ENCODE results near the gene PLEKHA7. TPM values are rescaled to one million over a fixed set of nuclear protein-coding genes. Genes with fewer than 3 reads are reported as not detected.

PLEKHA7 gene
- total and polyA plus RNA-seq, 2 donors = 2.0 to 7.3 TPM

- H3K36me3 ChIP-seq (ENCODE audit: control insufficient read depth in 2 of 2, insufficient read depth in 2 of 2, low read length in 1 of 2) = no peaks in the 10 kb centered on the region
- no peaks in the 10 kb centered on the region for H3K9me3 ChIP-seq (ENCODE audit: control insufficient read depth in 2 of 2, insufficient read depth in 1 of 2, low read length in 1 of 2)
- 90% methylated on average over 5 of the region's 5 CpGs for WGBS
- H3K4me1 ChIP-seq (ENCODE audit: control insufficient read depth in 2 of 2, insufficient read depth in 2 of 2, low read length in 2 of 2) = no peaks in the 10 kb centered on the region
- no peak overlapping the region for H3K4me3 ChIP-seq (ENCODE audit: low read length in 2 of 2)
- no peak for DNase-seq (ENCODE audit: low read depth in 6 of 9, low spot score in 9 of 9)
- no peaks in the 10 kb centered on the region for H3K27me3 ChIP-seq (ENCODE audit: control insufficient read depth in 2 of 2, insufficient read depth in 1 of 2, low read length in 1 of 2)
- no peak overlapping the region for H3K27ac ChIP-seq (ENCODE audit: low read depth in 1 of 2, low read length in 1 of 2)
Observed at GRCh38 chr11:16962146-16962545, 52.1 kb downstream of the PLEKHA7 start.

GRCh38 chr11:16960250-16960649 is 54.0 kb downstream of the PLEKHA7 start:
- no peak overlapping the region for H3K4me3 ChIP-seq (ENCODE audit: low read length in 2 of 2)
- H3K36me3 ChIP-seq (ENCODE audit: control insufficient read depth in 2 of 2, insufficient read depth in 2 of 2, low read length in 1 of 2) = no peaks in the 10 kb centered on the region
- H3K27me3 ChIP-seq (ENCODE audit: control insufficient read depth in 2 of 2, insufficient read depth in 1 of 2, low read length in 1 of 2) = no peaks in the 10 kb centered on the region
- H3K4me1 ChIP-seq (ENCODE audit: control insufficient read depth in 2 of 2, insufficient read depth in 2 of 2, low read length in 2 of 2) = no peaks in the 10 kb centered on the region
- no peak for DNase-seq (ENCODE audit: low read depth in 6 of 9, low spot score in 9 of 9)
- WGBS = 80% methylated on average over 5 of the region's 5 CpGs
- no peaks in the 10 kb centered on the region for H3K9me3 ChIP-seq (ENCODE audit: control insufficient read depth in 2 of 2, insufficient read depth in 1 of 2, low read length in 1 of 2)
- H3K27ac ChIP-seq (ENCODE audit: low read depth in 1 of 2, low read length in 1 of 2) = no peak overlapping the region

DNA sequence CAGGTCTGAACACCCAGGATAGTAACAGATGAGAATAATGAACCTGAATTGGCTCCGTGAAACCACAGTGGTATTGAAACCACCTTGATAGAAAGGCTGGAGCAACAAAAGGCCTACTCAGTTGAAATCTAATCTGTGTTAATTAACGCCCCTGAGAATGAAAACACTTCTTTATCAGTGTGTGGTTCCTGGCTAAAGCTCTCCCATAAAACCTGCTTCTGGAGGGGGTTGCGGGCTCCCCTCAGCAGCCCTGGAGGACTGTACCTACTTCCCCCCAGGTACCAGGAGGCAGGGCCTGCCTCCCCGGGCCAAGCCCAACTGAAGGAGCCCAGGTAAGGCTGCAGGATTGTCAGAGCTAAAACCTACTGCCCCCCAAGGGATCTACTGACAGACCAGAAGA is 54.6 kb downstream of the PLEKHA7 start:
- Histone ChIP-seq H3K27ac (ENCODE audit: low read depth in 1 of 2, low read length in 1 of 2) (no peak overlapping the region), H3K9me3 (ENCODE audit: control insufficient read depth in 2 of 2, insufficient read depth in 1 of 2, low read length in 1 of 2) (no peaks in the 10 kb centered on the region), H3K4me1 (ENCODE audit: control insufficient read depth in 2 of 2, insufficient read depth in 2 of 2, low read length in 2 of 2) (no peaks in the 10 kb centered on the region), H3K4me3 (ENCODE audit: low read length in 2 of 2) (no peak overlapping the region), H3K27me3 (ENCODE audit: control insufficient read depth in 2 of 2, insufficient read depth in 1 of 2, low read length in 1 of 2) (no peaks in the 10 kb centered on the region), H3K36me3 (ENCODE audit: control insufficient read depth in 2 of 2, insufficient read depth in 2 of 2, low read length in 1 of 2) (no peaks in the 10 kb centered on the region)
- DNase-seq (ENCODE audit: low read depth in 6 of 9, low spot score in 9 of 9) = no peak
- 92% methylated on average over 4 of the region's 4 CpGs for WGBS

GRCh38 chr11:16958833-16959232 is 55.4 kb downstream of the PLEKHA7 start:
- Histone ChIP-seq H3K36me3 (ENCODE audit: control insufficient read depth in 2 of 2, insufficient read depth in 2 of 2, low read length in 1 of 2) (no peaks in the 10 kb centered on the region), H3K27me3 (ENCODE audit: control insufficient read depth in 2 of 2, insufficient read depth in 1 of 2, low read length in 1 of 2) (no peaks in the 10 kb centered on the region), H3K4me3 (ENCODE audit: low read length in 2 of 2) (no peak overlapping the region), H3K27ac (ENCODE audit: low read depth in 1 of 2, low read length in 1 of 2) (no peak overlapping the region), H3K4me1 (ENCODE audit: control insufficient read depth in 2 of 2, insufficient read depth in 2 of 2, low read length in 2 of 2) (no peaks in the 10 kb centered on the region), H3K9me3 (ENCODE audit: control insufficient read depth in 2 of 2, insufficient read depth in 1 of 2, low read length in 1 of 2) (no peaks in the 10 kb centered on the region)
- 68% methylated on average over 5 of the region's 5 CpGs for WGBS
- no peak for DNase-seq (ENCODE audit: low read depth in 6 of 9, low spot score in 9 of 9)

- DNase-seq (ENCODE audit: low read depth in 6 of 9, low spot score in 9 of 9) = no peak
- 98% methylated on average over 5 of the region's 5 CpGs for WGBS
- no peak overlapping the region for H3K4me3 ChIP-seq (ENCODE audit: low read length in 2 of 2)
- no peaks in the 10 kb centered on the region for H3K27me3 ChIP-seq (ENCODE audit: control insufficient read depth in 2 of 2, insufficient read depth in 1 of 2, low read length in 1 of 2)
- H3K9me3 ChIP-seq (ENCODE audit: control insufficient read depth in 2 of 2, insufficient read depth in 1 of 2, low read length in 1 of 2) = no peaks in the 10 kb centered on the region
- no peaks in the 10 kb centered on the region for H3K36me3 ChIP-seq (ENCODE audit: control insufficient read depth in 2 of 2, insufficient read depth in 2 of 2, low read length in 1 of 2)
- no peaks in the 10 kb centered on the region for H3K4me1 ChIP-seq (ENCODE audit: control insufficient read depth in 2 of 2, insufficient read depth in 2 of 2, low read length in 2 of 2)
- no peak overlapping the region for H3K27ac ChIP-seq (ENCODE audit: low read depth in 1 of 2, low read length in 1 of 2)
Observed at GRCh38 chr11:16956538-16957153, 57.6 kb downstream of the PLEKHA7 start.

GRCh38 chr11:16953663-16954062 is 60.6 kb downstream of the PLEKHA7 start:
- no peak overlapping the region for H3K27ac ChIP-seq (ENCODE audit: low read depth in 1 of 2, low read length in 1 of 2)
- no peak for DNase-seq (ENCODE audit: low read depth in 6 of 9, low spot score in 9 of 9)
- H3K4me1 ChIP-seq (ENCODE audit: control insufficient read depth in 2 of 2, insufficient read depth in 2 of 2, low read length in 2 of 2) = no peaks in the 10 kb centered on the region

DNA sequence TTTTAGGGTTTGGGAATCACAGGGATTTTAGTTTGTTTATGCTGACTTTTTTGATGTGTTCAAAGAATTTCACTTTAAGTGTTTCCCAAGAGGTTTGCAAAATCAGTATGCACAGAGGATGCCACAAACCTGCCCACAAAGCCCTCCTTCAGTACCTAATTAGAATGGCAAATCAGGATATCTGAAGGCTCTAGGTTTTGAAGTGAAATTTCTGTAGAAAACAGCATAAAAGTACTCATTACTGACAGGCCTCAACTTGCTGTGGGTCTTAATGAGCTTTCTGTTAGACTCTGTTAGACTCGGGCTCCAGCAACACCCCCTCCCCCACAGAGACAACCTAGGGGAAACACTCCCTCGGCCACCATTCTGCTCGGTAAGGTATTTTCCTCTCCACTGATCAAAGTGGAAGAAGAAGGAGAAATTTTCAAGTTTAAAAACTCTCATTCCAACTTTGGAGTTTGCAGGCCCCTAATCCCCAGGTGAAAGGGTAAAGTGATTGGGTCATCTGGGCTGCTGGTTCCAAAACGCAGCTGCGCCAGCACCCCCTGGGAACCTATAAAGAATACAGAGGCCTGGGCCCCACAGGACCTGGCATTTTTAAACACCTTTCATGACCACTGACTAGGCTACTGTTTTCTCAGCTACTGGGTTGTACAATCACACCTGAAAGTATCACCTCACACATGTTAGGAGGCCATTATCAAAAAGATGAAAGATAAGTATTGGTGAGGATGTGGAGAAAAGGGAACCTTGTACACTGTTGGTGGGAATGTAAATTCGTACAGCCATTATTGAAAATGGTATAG is 67.5 kb downstream of the PLEKHA7 start:
- DNase-seq (ENCODE audit: low read depth in 6 of 9, low spot score in 9 of 9) = no peak
- Histone ChIP-seq H3K9me3 (ENCODE audit: control insufficient read depth in 2 of 2, insufficient read depth in 1 of 2, low read length in 1 of 2) (no peaks in the 10 kb centered on the region), H3K36me3 (ENCODE audit: control insufficient read depth in 2 of 2, insufficient read depth in 2 of 2, low read length in 1 of 2) (no peaks in the 10 kb centered on the region), H3K27ac (ENCODE audit: low read depth in 1 of 2, low read length in 1 of 2) (no peak overlapping the region), H3K4me1 (ENCODE audit: control insufficient read depth in 2 of 2, insufficient read depth in 2 of 2, low read length in 2 of 2) (no peaks in the 10 kb centered on the region), H3K4me3 (ENCODE audit: low read length in 2 of 2) (no peak overlapping the region), H3K27me3 (ENCODE audit: control insufficient read depth in 2 of 2, insufficient read depth in 1 of 2, low read length in 1 of 2) (no peaks in the 10 kb centered on the region)
- WGBS = 92% methylated on average over 6 of the region's 6 CpGs

More at GRCh38 chr11:16953663-16954062, 60.6 kb downstream of the PLEKHA7 start:
- no peaks in the 10 kb centered on the region for H3K9me3 ChIP-seq (ENCODE audit: control insufficient read depth in 2 of 2, insufficient read depth in 1 of 2, low read length in 1 of 2)
- no peak overlapping the region for H3K4me3 ChIP-seq (ENCODE audit: low read length in 2 of 2)
- H3K27me3 ChIP-seq (ENCODE audit: control insufficient read depth in 2 of 2, insufficient read depth in 1 of 2, low read length in 1 of 2) = no peaks in the 10 kb centered on the region
- no peaks in the 10 kb centered on the region for H3K36me3 ChIP-seq (ENCODE audit: control insufficient read depth in 2 of 2, insufficient read depth in 2 of 2, low read length in 1 of 2)

DNA sequence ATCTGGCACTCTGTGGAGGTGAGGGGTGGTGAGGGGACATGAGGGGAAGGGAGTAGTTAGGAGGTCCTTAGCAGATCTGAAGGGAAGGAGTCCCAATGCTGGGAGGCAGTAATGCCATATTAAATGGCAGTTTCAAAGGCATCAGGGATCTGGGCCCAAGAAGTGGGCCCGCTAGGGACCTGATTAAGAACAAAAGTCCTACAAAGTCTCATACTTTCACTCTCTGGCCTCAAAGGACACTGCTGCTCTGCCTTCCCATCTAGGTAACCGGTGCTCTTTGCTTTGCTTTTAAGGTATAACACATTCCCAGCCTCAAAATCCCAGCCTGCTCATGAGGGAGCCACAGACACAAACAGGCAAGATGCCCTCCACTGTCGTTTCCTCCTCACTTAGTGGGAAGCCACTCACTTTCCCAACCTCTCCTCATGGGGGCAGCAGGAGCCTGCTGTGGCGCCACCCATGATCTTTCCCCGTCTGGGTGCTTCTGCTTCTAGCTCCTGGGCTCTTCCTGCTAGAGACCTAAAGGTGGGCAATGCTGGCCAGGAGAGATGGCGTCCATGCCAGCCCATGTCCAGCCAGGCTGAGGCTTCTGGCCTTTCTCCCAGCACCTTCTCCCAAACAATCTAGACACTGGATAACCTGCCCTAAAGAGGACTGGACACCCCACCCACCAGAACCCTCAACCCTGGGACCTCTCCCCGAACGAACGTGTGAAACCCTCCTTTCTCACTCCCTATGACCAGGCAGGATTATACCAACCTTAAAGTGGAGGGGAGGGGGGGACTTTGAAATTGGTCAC is 68.3 kb downstream of the PLEKHA7 start:
- Histone ChIP-seq H3K4me3 (ENCODE audit: low read length in 2 of 2) (no peak overlapping the region), H3K27me3 (ENCODE audit: control insufficient read depth in 2 of 2, insufficient read depth in 1 of 2, low read length in 1 of 2) (no peaks in the 10 kb centered on the region), H3K4me1 (ENCODE audit: control insufficient read depth in 2 of 2, insufficient read depth in 2 of 2, low read length in 2 of 2) (no peaks in the 10 kb centered on the region), H3K36me3 (ENCODE audit: control insufficient read depth in 2 of 2, insufficient read depth in 2 of 2, low read length in 1 of 2) (no peaks in the 10 kb centered on the region), H3K9me3 (ENCODE audit: control insufficient read depth in 2 of 2, insufficient read depth in 1 of 2, low read length in 1 of 2) (no peaks in the 10 kb centered on the region), H3K27ac (ENCODE audit: low read depth in 1 of 2, low read length in 1 of 2) (no peak overlapping the region)
- peak in 3 of 9 donors; percentile 10 to 40 (median 30) for DNase-seq (ENCODE audit: low read depth in 6 of 9, low spot score in 9 of 9)
- WGBS = 59% methylated on average over 9 of the region's 9 CpGs

DNA sequence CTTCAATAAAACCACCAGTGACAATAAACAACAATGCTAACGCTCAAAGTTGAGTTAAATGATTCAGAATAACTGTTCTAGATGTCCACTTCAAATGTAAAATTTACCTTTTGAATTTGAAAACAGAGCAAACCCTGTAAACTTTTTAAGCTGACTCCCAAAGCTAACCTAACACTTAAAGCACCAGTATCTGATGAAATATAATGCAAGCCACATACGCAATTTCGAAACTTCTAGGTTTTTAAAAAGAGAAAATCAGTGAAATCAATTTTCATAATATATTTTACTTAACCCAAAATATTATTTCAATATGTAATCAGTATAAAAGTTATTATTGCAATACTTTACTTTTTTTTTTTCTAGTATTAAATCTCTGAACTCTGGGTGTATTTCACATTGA is 71.3 kb downstream of the PLEKHA7 start:
- Histone ChIP-seq H3K27ac (ENCODE audit: low read depth in 1 of 2, low read length in 1 of 2) (no peak overlapping the region), H3K4me1 (ENCODE audit: control insufficient read depth in 2 of 2, insufficient read depth in 2 of 2, low read length in 2 of 2) (no peaks in the 10 kb centered on the region), H3K36me3 (ENCODE audit: control insufficient read depth in 2 of 2, insufficient read depth in 2 of 2, low read length in 1 of 2) (no peaks in the 10 kb centered on the region), H3K4me3 (ENCODE audit: low read length in 2 of 2) (no peak overlapping the region), H3K9me3 (ENCODE audit: control insufficient read depth in 2 of 2, insufficient read depth in 1 of 2, low read length in 1 of 2) (no peaks in the 10 kb centered on the region), H3K27me3 (ENCODE audit: control insufficient read depth in 2 of 2, insufficient read depth in 1 of 2, low read length in 1 of 2) (no peaks in the 10 kb centered on the region)
- DNase-seq (ENCODE audit: low read depth in 6 of 9, low spot score in 9 of 9) = no peak
- 98% methylated on average over 3 of the region's 3 CpGs for WGBS

All from thymus (tissue), 11 donors.